Measurements from ENCODE around the gene AQP12B.
A peak's percentile ranks its signal among the peaks of the same experiment; 100 is the strongest.
"Not testable (repeated sequence)": the region's sequence is repeated elsewhere in the genome, so short reads cannot be mapped to it uniquely, and the experiment has no call there.

The AQP12B gene, protein sequence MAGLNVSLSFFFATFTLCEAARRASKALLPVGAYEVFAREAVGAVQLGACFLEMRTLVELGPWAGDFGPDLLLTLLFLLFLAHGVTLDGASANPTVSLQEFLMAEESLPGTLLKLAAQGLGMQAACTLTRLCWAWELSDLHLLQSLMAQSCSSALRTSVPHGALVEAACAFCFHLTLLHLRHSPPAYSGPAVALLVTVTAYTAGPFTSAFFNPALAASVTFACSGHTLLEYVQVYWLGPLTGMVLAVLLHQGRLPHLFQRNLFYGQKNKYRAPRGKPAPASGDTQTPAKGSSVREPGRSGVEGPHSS

DNA sequence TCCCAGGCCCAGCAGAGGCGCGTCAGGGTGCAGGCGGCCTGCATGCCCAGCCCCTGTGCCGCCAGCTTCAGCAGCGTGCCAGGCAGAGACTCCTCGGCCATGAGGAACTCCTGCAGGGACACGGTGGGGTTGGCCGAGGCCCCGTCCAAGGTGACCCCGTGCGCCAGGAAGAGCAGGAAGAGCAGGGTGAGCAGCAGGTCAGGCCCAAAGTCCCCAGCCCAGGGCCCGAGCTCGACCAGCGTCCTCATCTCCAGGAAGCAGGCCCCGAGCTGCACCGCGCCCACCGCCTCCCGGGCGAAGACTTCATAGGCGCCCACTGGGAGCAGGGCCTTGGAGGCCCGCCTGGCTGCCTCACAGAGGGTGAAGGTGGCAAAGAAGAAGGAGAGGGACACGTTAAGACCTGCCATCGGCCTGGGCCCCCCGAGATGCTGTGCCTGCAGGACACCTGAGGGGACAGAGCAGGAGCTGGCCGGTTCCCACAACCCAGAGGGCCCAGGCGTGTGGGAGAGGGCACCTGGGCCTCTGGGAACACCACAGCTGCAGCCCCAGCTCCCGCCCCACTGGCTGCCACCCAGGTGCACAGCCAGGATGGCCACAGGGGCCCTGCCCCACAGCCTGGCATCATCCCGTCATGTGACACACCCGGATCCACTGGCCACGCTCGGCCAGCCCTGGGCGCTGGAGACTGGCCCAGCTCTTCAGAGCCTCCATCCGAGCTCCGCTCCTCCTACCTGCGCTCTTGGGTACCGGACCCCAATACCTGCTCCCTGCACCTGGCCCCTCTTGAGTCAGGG lies at the start of gene AQP12B:
TSS of gene AQP12B (minus strand) at position 455 of the 794 bp plus-strand sequence. CDS start at position 407, 48 bp downstream.
- H3K4me3 Mint-ChIP-seq; H3K36me3 Mint-ChIP-seq (ENCODE audit: low read depth); H3K27ac Mint-ChIP-seq; H3K27me3 Mint-ChIP-seq; H3K4me1 Mint-ChIP-seq (ENCODE audit: low read depth); H3K9me3 Mint-ChIP-seq: not testable (repeated sequence)
- DNase-seq = peak; percentile 26

DNA sequence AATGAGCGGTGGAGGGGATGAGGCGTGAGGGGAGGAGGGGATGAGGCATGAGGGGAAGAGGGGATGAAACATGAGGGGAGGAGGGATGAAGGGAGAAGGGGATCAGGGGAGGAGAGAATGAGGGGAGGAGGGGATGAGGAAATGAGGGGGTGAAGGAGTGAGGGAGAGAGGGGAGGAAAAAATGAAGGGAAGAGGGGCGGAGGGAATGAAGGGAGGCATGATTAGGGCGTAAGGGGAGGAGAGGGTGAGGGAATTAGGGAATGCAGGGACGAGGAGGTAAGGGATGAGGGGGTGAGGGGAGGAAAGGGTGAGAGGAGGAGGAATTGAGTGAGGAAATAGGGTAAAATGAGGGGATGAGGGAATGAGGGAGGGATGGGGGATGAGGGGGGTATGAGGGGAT lies 49.5 kb upstream of the AQP12B start:
- Mint-ChIP-seq H3K27ac (no peak overlapping the region), H3K27me3 (no peaks in the 10 kb centered on the region), H3K9me3 (no peaks in the 10 kb centered on the region), H3K4me1 (ENCODE audit: low read depth) (no peaks in the 10 kb centered on the region), H3K36me3 (ENCODE audit: low read depth) (no peaks in the 10 kb centered on the region), H3K4me3 (no peak overlapping the region)
- no peak for DNase-seq

DNA sequence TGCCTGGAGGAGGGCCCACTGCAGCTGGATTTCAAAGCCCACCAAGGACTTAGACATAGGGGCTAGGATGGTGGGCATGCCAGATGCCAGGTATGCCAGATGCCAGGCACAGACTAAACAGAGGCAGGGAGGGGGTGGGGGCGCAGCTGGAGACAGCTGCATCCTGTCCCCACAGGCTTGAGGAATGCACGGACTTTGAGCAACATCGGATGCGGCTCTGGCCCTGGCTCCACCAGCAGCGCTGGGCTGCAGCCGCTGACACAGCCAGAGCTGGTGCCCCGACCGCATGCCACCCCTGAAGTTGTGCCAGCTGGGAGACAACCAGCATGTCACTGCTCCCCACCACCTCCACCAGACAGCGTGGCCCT lies 48.5 kb upstream of the AQP12B start:
- H3K4me1 Mint-ChIP-seq (ENCODE audit: low read depth) = no peaks in the 10 kb centered on the region
- no peak for DNase-seq
- H3K4me3 Mint-ChIP-seq = no peak overlapping the region
- H3K36me3 Mint-ChIP-seq (ENCODE audit: low read depth) = no peaks in the 10 kb centered on the region
- no peaks in the 10 kb centered on the region for H3K27me3 Mint-ChIP-seq
- H3K27ac Mint-ChIP-seq = no peak overlapping the region
- no peaks in the 10 kb centered on the region for H3K9me3 Mint-ChIP-seq

DNA sequence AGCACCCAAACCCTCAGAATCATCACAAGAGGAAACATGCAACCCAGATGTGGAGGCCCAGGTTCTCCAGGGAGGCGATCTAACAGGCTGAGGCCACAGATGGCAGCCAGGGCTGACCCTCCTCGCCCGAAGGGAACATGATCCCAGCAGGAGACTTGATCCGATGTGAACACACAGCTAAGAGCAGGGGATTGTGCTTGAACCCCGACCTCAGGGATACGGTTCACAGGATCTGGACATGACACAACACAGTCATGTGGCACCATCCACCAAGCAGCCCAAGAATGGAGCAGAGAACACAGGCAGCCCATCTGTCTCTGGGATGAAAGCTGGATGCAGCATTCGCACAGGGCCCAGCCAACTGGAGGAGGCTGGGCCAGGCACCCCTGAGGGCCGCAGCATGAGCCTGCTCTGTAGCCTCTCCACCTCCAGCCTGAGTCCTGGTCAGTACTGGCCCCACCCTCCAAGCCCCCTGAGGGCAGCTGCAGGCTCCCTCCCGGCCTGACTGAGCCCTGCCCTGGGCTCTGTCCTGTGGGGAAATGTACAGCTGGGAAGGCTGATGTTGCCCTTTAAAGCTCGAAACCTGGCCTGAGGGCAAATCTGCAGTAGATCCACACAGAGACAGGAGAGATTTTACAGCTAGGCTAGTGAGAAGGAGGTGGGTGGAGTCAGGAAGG lies 48.0 kb upstream of the AQP12B start:
- no peak for DNase-seq
- H3K4me1 Mint-ChIP-seq (ENCODE audit: low read depth) = no peaks in the 10 kb centered on the region
- no peak overlapping the region for H3K27ac Mint-ChIP-seq
- no peaks in the 10 kb centered on the region for H3K9me3 Mint-ChIP-seq
- H3K4me3 Mint-ChIP-seq = no peak overlapping the region
- H3K36me3 Mint-ChIP-seq (ENCODE audit: low read depth) = no peaks in the 10 kb centered on the region
- no peaks in the 10 kb centered on the region for H3K27me3 Mint-ChIP-seq

DNA sequence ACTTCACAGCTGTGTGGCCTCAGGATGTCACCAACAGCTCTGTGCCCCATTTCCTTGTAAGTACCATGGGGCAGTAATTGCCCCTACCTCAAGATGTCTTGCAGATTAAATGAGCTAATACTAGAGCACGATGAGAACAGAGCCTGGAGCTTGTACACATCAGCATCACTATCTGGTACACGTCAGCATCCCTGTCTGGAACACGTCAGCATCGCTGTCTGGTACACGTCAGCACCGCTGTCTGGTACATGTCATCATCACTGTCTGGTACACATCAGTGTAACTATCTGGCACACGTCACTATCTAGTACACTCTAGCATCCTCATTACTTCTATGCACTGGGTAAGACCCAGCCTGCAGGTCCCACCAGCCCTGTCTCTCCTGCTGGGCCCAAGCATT lies 46.1 kb upstream of the AQP12B start:
- Mint-ChIP-seq H3K4me3 (no peak overlapping the region), H3K27me3 (no peaks in the 10 kb centered on the region), H3K27ac (no peak overlapping the region), H3K4me1 (ENCODE audit: low read depth) (no peaks in the 10 kb centered on the region), H3K9me3 (no peaks in the 10 kb centered on the region), H3K36me3 (ENCODE audit: low read depth) (no peaks in the 10 kb centered on the region)
- no peak for DNase-seq

DNA sequence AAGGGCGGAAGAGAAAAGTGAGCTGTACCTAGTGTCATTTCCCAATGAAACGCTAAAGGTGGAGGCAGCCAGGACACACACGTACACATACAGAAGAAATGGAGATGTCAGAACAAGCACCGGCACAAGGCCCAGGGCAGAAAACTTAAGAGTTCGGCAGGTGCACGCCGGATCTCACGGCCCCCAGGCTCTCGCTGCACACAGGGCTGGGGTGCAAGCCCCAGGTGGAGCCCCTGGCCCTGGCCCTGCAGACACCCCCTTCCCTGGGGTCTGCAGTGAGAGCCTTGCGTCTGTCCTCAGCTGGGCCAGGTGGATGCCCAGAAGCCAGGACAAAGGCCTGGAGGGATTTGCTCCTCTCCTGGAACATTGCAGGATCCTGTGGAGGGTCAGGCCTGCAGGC lies 45.7 kb upstream of the AQP12B start:
- no peak overlapping the region for H3K4me3 Mint-ChIP-seq
- no peaks in the 10 kb centered on the region for H3K9me3 Mint-ChIP-seq
- H3K27me3 Mint-ChIP-seq = no peaks in the 10 kb centered on the region
- H3K36me3 Mint-ChIP-seq (ENCODE audit: low read depth) = no peaks in the 10 kb centered on the region
- H3K4me1 Mint-ChIP-seq (ENCODE audit: low read depth) = no peaks in the 10 kb centered on the region
- no peak for DNase-seq
- H3K27ac Mint-ChIP-seq = no peak overlapping the region

DNA sequence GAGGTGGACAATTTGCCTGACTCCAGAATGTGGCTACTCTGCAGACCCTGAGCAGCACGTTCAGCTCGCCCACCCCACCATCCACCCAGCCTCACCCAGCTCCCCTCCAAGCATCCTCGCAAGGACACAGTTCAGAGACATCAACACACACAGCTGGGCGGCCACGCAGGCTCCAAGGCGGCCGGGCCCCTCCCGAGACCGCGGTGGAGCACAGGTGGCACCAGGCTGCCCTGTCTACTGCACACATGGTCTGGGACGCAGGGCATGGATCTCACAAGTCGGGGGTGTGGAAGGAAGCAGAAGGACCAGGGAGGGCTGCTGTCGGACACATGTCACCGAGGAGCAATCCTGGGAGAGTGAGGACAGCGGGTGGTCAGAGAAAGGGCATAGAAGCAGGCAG lies 45.2 kb upstream of the AQP12B start:
- no peaks in the 10 kb centered on the region for H3K4me1 Mint-ChIP-seq (ENCODE audit: low read depth)
- no peak for DNase-seq
- H3K27ac Mint-ChIP-seq = no peak overlapping the region
- no peak overlapping the region for H3K4me3 Mint-ChIP-seq
- no peaks in the 10 kb centered on the region for H3K9me3 Mint-ChIP-seq
- H3K36me3 Mint-ChIP-seq (ENCODE audit: low read depth) = no peaks in the 10 kb centered on the region
- H3K27me3 Mint-ChIP-seq = no peaks in the 10 kb centered on the region

DNA sequence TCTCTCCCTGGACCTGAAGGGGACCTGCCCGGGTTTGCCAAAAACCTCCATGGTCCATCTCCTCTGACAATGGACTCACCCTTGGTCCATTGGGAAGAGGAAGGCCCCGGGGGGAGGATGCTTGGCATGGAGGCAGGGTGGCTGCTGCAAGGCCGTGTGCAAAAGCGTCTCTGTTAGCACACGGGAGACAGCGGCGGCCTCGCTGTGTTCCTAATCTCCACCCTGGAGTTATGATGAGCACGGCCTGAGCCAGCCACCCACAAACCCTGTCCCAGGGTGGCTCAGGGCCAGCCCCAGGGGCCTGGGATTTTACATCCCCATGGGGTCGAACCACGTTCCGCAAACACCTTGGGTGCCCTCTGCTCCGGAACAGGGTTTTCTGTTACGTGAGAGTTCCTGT lies 44.8 kb upstream of the AQP12B start:
- Mint-ChIP-seq H3K36me3 (ENCODE audit: low read depth) (no peaks in the 10 kb centered on the region), H3K9me3 (no peaks in the 10 kb centered on the region), H3K27ac (no peak overlapping the region), H3K27me3 (no peaks in the 10 kb centered on the region), H3K4me1 (ENCODE audit: low read depth) (no peaks in the 10 kb centered on the region), H3K4me3 (no peak overlapping the region)
- no peak for DNase-seq

DNA sequence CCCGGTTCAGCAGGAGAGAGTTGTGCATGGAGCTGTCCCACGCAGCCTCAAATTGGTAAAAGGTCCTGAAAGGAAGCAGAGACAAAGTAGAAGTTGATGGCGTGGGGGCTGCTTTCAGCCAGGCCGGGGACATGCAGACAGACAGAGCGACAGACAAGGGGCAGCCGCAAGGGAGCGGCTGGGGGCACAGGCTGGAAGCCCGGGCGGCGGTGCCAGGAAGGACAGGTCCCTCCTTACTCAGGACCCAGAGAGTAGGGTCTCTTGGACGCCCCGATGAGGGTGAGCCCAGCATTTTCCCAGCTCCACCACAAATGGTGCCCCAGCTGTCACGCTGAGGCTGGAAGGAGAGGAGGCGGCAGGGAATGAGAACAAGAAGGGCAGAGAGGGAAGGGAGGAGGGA lies 44.2 kb upstream of the AQP12B start:
- H3K4me3 Mint-ChIP-seq = no peak overlapping the region
- no peaks in the 10 kb centered on the region for H3K36me3 Mint-ChIP-seq (ENCODE audit: low read depth)
- no peaks in the 10 kb centered on the region for H3K27me3 Mint-ChIP-seq
- no peaks in the 10 kb centered on the region for H3K9me3 Mint-ChIP-seq
- DNase-seq = no peak
- H3K4me1 Mint-ChIP-seq (ENCODE audit: low read depth) = no peaks in the 10 kb centered on the region
- no peak overlapping the region for H3K27ac Mint-ChIP-seq

DNA sequence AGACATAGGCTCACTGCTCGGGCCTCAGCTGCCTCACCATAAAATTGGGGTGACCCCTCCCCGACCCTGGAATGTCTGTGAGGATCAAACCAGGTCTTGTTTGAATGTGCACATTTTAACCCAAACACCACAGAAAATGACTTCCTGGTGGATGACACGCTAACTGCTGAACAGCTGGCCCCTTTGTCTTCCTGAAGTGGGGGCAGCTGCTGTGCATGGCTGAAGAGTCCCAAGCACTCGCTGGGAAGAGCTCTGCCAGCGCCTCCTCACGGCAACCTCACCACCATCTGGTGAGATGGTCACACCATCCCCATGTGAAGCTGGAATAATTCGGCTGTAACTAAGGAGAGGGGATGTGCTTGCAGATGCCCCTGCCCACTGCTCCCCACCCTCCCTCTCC lies 43.0 kb upstream of the AQP12B start:
- H3K4me3 Mint-ChIP-seq = no peak overlapping the region
- no peak for DNase-seq
- H3K4me1 Mint-ChIP-seq (ENCODE audit: low read depth) = no peaks in the 10 kb centered on the region

DNA sequence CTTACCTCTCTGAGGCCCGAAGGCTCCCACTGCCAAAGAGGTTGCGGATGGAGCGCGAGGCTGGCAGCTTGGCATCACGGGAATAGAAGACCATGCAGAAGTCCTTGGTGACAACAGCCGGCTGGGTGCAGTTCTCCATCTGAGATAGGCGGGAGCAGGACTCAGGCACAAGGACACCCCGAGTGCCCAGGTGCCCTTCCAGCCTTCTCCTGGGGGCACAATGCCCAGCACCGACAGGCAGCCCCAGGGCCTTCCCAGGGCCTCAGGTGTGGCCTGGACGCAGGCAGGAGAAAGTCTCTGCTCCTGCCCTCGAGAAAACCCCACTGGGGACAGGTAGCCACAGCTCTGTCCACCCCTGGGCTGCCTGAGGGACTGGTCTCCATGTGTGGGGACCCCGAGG lies 42.6 kb upstream of the AQP12B start:
- Mint-ChIP-seq H3K27me3 (no peaks in the 10 kb centered on the region), H3K9me3 (no peaks in the 10 kb centered on the region), H3K36me3 (ENCODE audit: low read depth) (no peaks in the 10 kb centered on the region), H3K27ac (no peak overlapping the region), H3K4me3 (no peak overlapping the region), H3K4me1 (ENCODE audit: low read depth) (no peaks in the 10 kb centered on the region)
- no peak for DNase-seq

More for the DNA sequence above, 43.0 kb upstream of the AQP12B start:
- H3K27me3 Mint-ChIP-seq = no peaks in the 10 kb centered on the region
- H3K27ac Mint-ChIP-seq = no peak overlapping the region
- H3K36me3 Mint-ChIP-seq (ENCODE audit: low read depth) = no peaks in the 10 kb centered on the region
- no peaks in the 10 kb centered on the region for H3K9me3 Mint-ChIP-seq

DNA sequence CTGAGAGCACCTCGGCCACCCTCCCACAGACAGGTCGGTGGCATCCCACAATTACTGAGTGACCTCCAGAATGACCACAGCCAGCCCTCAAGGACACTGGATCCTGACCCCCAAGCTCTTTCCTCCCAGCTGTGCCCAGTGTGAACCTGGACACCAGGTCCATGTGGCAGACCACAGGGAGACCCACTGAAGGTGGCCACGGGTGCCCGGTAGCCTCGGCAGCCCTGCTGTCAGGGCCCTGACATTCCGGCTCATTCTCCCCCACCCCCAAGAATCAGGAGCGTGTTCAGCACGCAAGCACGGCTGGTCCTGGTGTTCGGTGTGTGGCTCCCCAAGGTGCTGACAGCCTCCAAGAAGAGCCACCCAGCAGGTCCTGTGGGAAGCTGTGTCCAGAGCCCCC lies 41.7 kb upstream of the AQP12B start:
- Mint-ChIP-seq H3K36me3 (ENCODE audit: low read depth) (no peaks in the 10 kb centered on the region), H3K4me3 (no peak overlapping the region), H3K4me1 (ENCODE audit: low read depth) (no peaks in the 10 kb centered on the region), H3K27me3 (no peaks in the 10 kb centered on the region), H3K27ac (no peak overlapping the region), H3K9me3 (no peaks in the 10 kb centered on the region)
- no peak for DNase-seq

DNA sequence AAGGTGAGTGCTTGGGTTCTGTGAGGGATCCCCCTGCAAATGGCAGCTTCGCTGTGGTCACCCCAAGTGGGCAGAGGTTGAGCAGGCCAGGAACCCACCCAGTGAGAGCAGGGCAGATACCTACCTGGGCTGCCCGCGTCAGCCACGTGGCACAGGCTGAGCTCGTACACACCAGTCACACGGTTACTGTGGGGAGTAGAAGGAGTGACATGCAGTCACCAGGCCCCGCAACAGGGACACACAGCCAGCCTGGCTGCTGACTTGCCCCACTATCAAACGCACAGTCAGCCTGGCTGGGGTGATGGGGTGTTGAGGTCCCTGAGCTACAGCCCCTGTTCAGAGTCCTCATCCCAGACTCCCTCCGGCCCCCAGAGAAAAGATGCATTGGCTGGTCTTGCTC lies 41.2 kb upstream of the AQP12B start:
- Mint-ChIP-seq H3K9me3 (no peaks in the 10 kb centered on the region), H3K36me3 (ENCODE audit: low read depth) (no peaks in the 10 kb centered on the region), H3K27ac (no peak overlapping the region), H3K4me3 (no peak overlapping the region), H3K4me1 (ENCODE audit: low read depth) (no peaks in the 10 kb centered on the region), H3K27me3 (no peaks in the 10 kb centered on the region)
- no peak for DNase-seq

DNA sequence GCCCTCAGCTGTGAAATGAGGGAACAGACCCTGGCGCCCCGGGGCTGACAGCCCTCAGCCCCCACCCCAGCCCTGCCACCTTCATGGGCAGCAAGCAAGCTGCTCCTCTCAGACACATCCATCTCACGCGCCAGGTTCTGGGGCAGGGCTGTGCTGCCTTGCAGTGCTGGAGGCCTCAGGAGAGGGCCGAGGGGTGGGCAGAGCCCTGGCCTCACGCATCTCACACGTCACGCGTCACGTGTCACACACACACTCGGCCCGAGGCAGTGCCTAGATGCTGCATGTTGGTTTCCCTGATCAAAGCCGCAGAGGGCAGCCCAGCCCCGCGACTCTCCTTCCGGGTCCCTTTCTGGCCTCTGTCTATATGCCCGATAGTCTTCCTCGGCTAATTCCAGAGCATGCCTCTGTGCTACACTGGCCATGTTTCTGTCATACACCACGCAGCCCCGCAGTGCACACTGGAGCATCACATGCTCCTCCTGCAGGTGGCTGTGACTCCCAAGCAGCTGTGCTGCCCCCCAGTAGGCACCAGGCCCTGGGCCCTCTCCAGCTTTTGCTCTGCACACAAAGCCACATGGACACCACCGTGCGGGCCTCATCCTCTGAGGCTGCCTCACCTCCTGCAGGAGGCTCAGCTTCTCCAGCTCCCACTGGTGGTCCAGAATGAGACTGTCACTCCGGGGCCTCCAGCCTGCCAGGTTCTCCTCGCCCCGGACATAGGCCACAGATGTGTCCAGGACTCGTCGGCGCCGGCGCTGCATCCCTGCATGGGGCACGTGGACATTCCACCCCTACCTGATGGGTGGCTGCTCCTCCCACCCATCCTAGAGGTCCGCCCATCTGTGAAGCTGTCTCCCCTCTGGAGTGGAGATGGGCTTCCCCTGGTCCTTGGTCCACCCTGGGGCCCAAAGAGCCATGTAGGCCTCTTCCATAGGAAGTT lies 40.4 kb upstream of the AQP12B start:
- Mint-ChIP-seq H3K36me3 (ENCODE audit: low read depth) (no peaks in the 10 kb centered on the region), H3K4me3 (no peak overlapping the region), H3K27ac (no peak overlapping the region), H3K27me3 (no peaks in the 10 kb centered on the region), H3K9me3 (no peaks in the 10 kb centered on the region), H3K4me1 (ENCODE audit: low read depth) (no peaks in the 10 kb centered on the region)
- DNase-seq = no peak
